Liver (tissue), 9 donors: ENCODE measurements around the gene TTC21B. TPM values are rescaled to one million over a fixed set of nuclear protein-coding genes. Genes with fewer than 3 reads are reported as not detected.

Experiments used
- DNase-seq: peaks from one replicate; pipeline ENCODE4 v3.0.0-alpha.2; 2017; ENCODE audit warnings: low spot score
- H3K27ac ChIP-seq, 2 donors: one replicate each; pipeline ENCODE4 v1.7.0; 2013; ENCODE audit warnings: inconsistent platforms in 2 of 2, low read length in 2 of 2, control low read depth in 1 of 2, low read depth in 1 of 2, mild to moderate bottlenecking in 1 of 2
- H3K27me3 ChIP-seq, 4 donors: one replicate each; pipeline versions ENCODE4 v1.6.1 to v1.7.0; 2013; ENCODE audit warnings: low read length in 3 of 4, inconsistent platforms in 1 of 4, mild to moderate bottlenecking in 1 of 4, moderate library complexity in 1 of 4; ENCODE audit not compliant: control insufficient read depth in 4 of 4, insufficient read depth in 4 of 4
- H3K36me3 ChIP-seq, 4 donors: one replicate each; pipeline versions ENCODE4 v1.6.1 to v1.7.0; 2013; ENCODE audit warnings: low read length in 3 of 4, mild to moderate bottlenecking in 3 of 4, low read depth in 1 of 4, moderate library complexity in 1 of 4; ENCODE audit not compliant: control insufficient read depth in 4 of 4, insufficient read depth in 3 of 4
- H3K4me1 ChIP-seq, 4 donors: one replicate each; pipeline versions ENCODE4 v1.6.1 to v1.7.0; 2013; ENCODE audit warnings: low read length in 3 of 4, mild to moderate bottlenecking in 3 of 4, moderate library complexity in 1 of 4; ENCODE audit not compliant: control insufficient read depth in 4 of 4, insufficient read depth in 4 of 4
- H3K4me3 ChIP-seq, 3 donors: one replicate each; pipeline versions ENCODE4 v1.6.1 to v1.7.0; 2013; ENCODE audit warnings: low read length in 3 of 3, control low read depth in 1 of 3, low read depth in 1 of 3, mild to moderate bottlenecking in 1 of 3
- H3K9ac ChIP-seq, 2 donors: one replicate each; pipeline ENCODE4 v1.7.0; 2013; ENCODE audit warnings: low read length in 2 of 2, mild to moderate bottlenecking in 2 of 2, moderate library complexity in 2 of 2, control low read depth in 1 of 2, low read depth in 1 of 2
- H3K9me3 ChIP-seq, 4 donors: one replicate each; pipeline versions ENCODE4 v1.6.1 to v1.7.0; 2013; ENCODE audit warnings: low read length in 3 of 4; ENCODE audit not compliant: control insufficient read depth in 4 of 4
- EGR1 ChIP-seq, 2 donors: IDR thresholded peaks; 2 replicates each; pipeline ENCODE4 v1.6.1; 2016 to 2018; ENCODE audit warnings: antibody characterized with exemption in 2 of 2, low read depth in 2 of 2
- FOXA1 ChIP-seq: IDR thresholded peaks from 2 replicates; pipeline ENCODE4 v1.6.1; 2016; ENCODE audit warnings: antibody characterized with exemption
- FOXA2 ChIP-seq: IDR thresholded peaks from 2 replicates; pipeline ENCODE4 v1.6.1; 2016; ENCODE audit warnings: antibody characterized with exemption
- GABPA ChIP-seq, 2 donors: IDR thresholded peaks in 1 of 2; conservative IDR thresholded peaks in 1 of 2; 2 replicates each; pipeline ENCODE4 v1.6.1; 2016; ENCODE audit warnings: antibody characterized with exemption in 2 of 2, mild to moderate bottlenecking in 1 of 2, moderate library complexity in 1 of 2
- HNF4A ChIP-seq, 2 donors: conservative IDR thresholded peaks; 2 replicates each; pipeline ENCODE4 v1.6.1; 2016; ENCODE audit warnings: antibody characterized with exemption in 2 of 2, mild to moderate bottlenecking in 2 of 2
- HNF4G ChIP-seq: IDR thresholded peaks from 2 replicates; pipeline ENCODE4 v1.6.1; 2016; ENCODE audit warnings: antibody characterized with exemption
- JUND ChIP-seq, 2 donors: IDR thresholded peaks; 2 replicates each; pipeline ENCODE4 v1.6.1; 2016; ENCODE audit warnings: antibody characterized with exemption in 2 of 2
- MAX ChIP-seq: IDR thresholded peaks from 2 replicates; pipeline ENCODE4 v1.6.1; 2016; ENCODE audit warnings: antibody characterized with exemption
- NR2F2 ChIP-seq: IDR thresholded peaks from 2 replicates; pipeline ENCODE4 v1.6.1; 2016; ENCODE audit warnings: antibody characterized with exemption
- RAD21 ChIP-seq, 2 donors: IDR thresholded peaks; 2 replicates each; pipeline ENCODE4 v1.6.1; 2016; ENCODE audit warnings: antibody characterized with exemption in 2 of 2, mild to moderate bottlenecking in 2 of 2
- RXRA ChIP-seq, 2 donors: IDR thresholded peaks; 2 replicates each; pipeline ENCODE4 v1.6.1; 2017 to 2018; ENCODE audit warnings: antibody characterized with exemption in 2 of 2, mild to moderate bottlenecking in 1 of 2
- SP1 ChIP-seq: IDR thresholded peaks from 2 replicates; pipeline ENCODE4 v1.6.1; 2018; ENCODE audit warnings: antibody characterized with exemption, mild to moderate bottlenecking
- TAF1 ChIP-seq: conservative IDR thresholded peaks from 2 replicates; pipeline ENCODE4 v1.6.1; 2016; ENCODE audit warnings: antibody characterized with exemption, mild to moderate bottlenecking
- YY1 ChIP-seq: IDR thresholded peaks from 2 replicates; pipeline ENCODE4 v1.6.1; 2016; ENCODE audit warnings: antibody characterized with exemption, mild to moderate bottlenecking
- ZBTB33 ChIP-seq: IDR thresholded peaks from 2 replicates; pipeline ENCODE4 v1.6.1; 2016; ENCODE audit warnings: antibody characterized with exemption
- WGBS: extraction: QIAGEN DNeasy Blood & Tissue Kit; methylation state at CpG from one replicate; pipeline ENCODE4 v1.1.7; 2013; 5-methylcytosine and 5-hydroxymethylcytosine counted together
- polyA plus RNA-seq, 2 donors: library from polyadenylated mRNA; stranded (reverse) in 1 of 2; unstranded in 1 of 2; fragments of 200-250 nt in 1 of 2; fragments of >200 nt in 1 of 2; fragmentation: Nextera tagmentation in 1 of 2; extraction: Ambion mirVana in 1 of 2; gene quantifications; one replicate each; pipeline versions ENCODE4 v1.2.1 to v1.2.3, GENCODE V29; 2013 to 2015
- total RNA-seq, 2 donors: library from RNA; depleted of rRNA; stranded (reverse); fragments of >200 nt; gene quantifications; one replicate each; pipeline ENCODE4 v1.2.3, GENCODE V29; 2014
- TF ChIP-seq, protein P1 (sequence below): fragments of 150-350 bp; IDR thresholded peaks from 2 replicates; pipeline ENCODE4 v1.5.1; 2017; ENCODE audit warnings: improper control_type of control experiment, low read depth, low read length; ENCODE audit not compliant: missing input control
- TF ChIP-seq, protein P2 (sequence below): IDR thresholded peaks from 2 replicates; pipeline ENCODE4 v1.6.1; 2016; ENCODE audit warnings: antibody characterized with exemption, mild to moderate bottlenecking
- TF ChIP-seq, protein P3 (sequence below): IDR thresholded peaks from 2 replicates; pipeline ENCODE4 v1.6.1; 2016; ENCODE audit warnings: antibody characterized with exemption
- donor health status: healthy.
- donor health status: healthy.
- donor health status: healthy.
- donor health status: healthy.
- donor health status: healthy.

The TTC21B gene
- total and polyA plus RNA-seq, 4 donors: 2.0 to 25.3 (median 12.7) TPM

DNA sequence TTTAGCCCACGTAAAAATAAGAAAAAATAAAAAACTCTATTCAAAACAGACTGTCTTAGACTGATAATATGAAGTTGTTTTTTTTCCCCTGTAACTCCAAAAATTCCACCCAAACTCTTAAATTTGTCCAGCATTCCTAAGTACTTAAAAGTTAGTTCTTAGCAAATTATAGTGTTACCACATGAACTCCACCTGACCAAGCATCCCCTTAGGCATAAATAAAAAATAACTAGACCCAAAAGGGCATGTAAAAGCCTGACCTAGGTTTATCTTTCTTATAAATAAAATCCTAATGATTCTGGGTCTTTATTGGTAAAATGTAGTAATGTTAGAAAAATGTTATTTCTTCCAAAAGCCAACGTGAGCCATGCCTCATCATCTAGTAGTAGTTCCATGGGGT is 54.3 kb downstream of the TTC21B start:
- no peaks in the 10 kb centered on the region for H3K27me3 ChIP-seq
- peaks cover 0 to 42% (median 25%) of the 10 kb centered on the region in 4 donors for H3K36me3 ChIP-seq
- whole genome bisulfite sequencing: 95% methylated on average over 2 of the region's 2 CpGs
- no peak for DNase-seq
- no peak overlapping the region for H3K4me3 ChIP-seq
- TF ChIP-seq JUND (IDR thresholded peaks at IDR 0.05): no peak
- no peak for TF ChIP-seq YY1
- TF ChIP-seq HNF4A (conservative IDR thresholded peaks at IDR 0.05): no peak
- no peak for TF ChIP-seq RAD21 (IDR thresholded peaks at IDR 0.05)
- TF ChIP-seq NR2F2: no peak
- TF ChIP-seq EGR1 (IDR thresholded peaks at IDR 0.05; ENCODE audit: low read depth in 2 of 2): no peak
- no peak for TF ChIP-seq GABPA (IDR thresholded peaks at IDR 0.05 in 1 of 2, conservative IDR thresholded peaks at IDR 0.05 in 1 of 2)
- TF ChIP-seq SP1: no peak
- TF ChIP-seq, protein P1, sequence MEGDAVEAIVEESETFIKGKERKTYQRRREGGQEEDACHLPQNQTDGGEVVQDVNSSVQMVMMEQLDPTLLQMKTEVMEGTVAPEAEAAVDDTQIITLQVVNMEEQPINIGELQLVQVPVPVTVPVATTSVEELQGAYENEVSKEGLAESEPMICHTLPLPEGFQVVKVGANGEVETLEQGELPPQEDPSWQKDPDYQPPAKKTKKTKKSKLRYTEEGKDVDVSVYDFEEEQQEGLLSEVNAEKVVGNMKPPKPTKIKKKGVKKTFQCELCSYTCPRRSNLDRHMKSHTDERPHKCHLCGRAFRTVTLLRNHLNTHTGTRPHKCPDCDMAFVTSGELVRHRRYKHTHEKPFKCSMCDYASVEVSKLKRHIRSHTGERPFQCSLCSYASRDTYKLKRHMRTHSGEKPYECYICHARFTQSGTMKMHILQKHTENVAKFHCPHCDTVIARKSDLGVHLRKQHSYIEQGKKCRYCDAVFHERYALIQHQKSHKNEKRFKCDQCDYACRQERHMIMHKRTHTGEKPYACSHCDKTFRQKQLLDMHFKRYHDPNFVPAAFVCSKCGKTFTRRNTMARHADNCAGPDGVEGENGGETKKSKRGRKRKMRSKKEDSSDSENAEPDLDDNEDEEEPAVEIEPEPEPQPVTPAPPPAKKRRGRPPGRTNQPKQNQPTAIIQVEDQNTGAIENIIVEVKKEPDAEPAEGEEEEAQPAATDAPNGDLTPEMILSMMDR: no peak
- TF ChIP-seq, protein P2, sequence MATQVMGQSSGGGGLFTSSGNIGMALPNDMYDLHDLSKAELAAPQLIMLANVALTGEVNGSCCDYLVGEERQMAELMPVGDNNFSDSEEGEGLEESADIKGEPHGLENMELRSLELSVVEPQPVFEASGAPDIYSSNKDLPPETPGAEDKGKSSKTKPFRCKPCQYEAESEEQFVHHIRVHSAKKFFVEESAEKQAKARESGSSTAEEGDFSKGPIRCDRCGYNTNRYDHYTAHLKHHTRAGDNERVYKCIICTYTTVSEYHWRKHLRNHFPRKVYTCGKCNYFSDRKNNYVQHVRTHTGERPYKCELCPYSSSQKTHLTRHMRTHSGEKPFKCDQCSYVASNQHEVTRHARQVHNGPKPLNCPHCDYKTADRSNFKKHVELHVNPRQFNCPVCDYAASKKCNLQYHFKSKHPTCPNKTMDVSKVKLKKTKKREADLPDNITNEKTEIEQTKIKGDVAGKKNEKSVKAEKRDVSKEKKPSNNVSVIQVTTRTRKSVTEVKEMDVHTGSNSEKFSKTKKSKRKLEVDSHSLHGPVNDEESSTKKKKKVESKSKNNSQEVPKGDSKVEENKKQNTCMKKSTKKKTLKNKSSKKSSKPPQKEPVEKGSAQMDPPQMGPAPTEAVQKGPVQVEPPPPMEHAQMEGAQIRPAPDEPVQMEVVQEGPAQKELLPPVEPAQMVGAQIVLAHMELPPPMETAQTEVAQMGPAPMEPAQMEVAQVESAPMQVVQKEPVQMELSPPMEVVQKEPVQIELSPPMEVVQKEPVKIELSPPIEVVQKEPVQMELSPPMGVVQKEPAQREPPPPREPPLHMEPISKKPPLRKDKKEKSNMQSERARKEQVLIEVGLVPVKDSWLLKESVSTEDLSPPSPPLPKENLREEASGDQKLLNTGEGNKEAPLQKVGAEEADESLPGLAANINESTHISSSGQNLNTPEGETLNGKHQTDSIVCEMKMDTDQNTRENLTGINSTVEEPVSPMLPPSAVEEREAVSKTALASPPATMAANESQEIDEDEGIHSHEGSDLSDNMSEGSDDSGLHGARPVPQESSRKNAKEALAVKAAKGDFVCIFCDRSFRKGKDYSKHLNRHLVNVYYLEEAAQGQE: no peak
- TF ChIP-seq FOXA2: no peak
- TF ChIP-seq MAX: no peak
- TF ChIP-seq RXRA (IDR thresholded peaks at IDR 0.05): no peak
- no peak for TF ChIP-seq ZBTB33
- no peak for TF ChIP-seq HNF4G
- TF ChIP-seq, protein P3, sequence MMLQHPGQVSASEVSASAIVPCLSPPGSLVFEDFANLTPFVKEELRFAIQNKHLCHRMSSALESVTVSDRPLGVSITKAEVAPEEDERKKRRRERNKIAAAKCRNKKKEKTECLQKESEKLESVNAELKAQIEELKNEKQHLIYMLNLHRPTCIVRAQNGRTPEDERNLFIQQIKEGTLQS: no peak
- no peak for TF ChIP-seq TAF1
- TF ChIP-seq FOXA1: no peak
- H3K9ac ChIP-seq: no peak overlapping the region
- H3K9me3 ChIP-seq: no peaks in the 10 kb centered on the region
- no peak overlapping the region for H3K27ac ChIP-seq
- H3K4me1 ChIP-seq: peaks cover 0 to 4% (median 3%) of the 10 kb centered on the region in 4 donors
